ENCODE measurements around the gene AGT.
"Not testable (repeated sequence)": the region's sequence is repeated elsewhere in the genome, so short reads cannot be mapped to it uniquely, and the experiment has no call there.

AGT gene

DNA sequence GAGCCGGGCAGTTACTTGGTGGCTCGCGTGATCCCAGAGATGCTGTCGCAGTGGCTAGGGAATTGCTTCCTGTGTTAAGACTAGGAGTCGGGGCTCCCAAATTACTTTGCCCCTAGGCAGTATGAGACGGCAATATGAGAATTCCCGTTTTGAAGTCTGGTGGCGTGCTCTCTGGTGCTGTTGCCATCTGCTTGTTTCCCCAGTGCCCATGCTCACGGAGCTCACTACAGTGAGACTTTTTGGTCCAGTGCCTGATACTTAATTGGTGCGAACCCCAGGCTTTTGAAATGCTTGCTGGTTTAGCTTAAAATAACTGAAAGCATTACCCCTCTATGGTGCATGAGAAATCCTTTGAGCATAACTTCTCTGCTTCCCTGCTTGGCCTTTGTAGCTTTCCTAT is 22.3 kb downstream of the AGT start:
- no peak for DNase-seq (ENCODE audit: low spot score)

DNA sequence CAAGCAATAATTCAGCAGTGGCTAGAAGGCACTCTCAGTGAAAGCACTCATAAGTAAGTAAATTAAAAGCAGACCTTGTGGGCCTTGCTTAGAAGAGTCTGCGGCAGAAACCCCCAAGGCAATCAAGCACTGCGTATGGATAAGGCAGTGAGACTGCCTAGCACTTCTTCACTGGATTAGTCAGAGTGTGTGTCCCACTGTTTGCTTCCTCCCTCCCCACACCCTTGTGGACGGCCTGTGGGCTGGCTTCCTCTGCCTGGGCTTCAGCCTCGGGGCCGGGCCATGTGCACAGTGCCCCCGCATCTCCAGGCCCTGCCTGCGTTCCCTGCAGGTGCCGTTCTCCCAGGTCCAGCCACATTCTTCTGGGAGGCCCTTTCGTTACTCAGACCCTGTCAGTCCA is 23.8 kb downstream of the AGT start:
- no peak for DNase-seq (ENCODE audit: low spot score)

DNA sequence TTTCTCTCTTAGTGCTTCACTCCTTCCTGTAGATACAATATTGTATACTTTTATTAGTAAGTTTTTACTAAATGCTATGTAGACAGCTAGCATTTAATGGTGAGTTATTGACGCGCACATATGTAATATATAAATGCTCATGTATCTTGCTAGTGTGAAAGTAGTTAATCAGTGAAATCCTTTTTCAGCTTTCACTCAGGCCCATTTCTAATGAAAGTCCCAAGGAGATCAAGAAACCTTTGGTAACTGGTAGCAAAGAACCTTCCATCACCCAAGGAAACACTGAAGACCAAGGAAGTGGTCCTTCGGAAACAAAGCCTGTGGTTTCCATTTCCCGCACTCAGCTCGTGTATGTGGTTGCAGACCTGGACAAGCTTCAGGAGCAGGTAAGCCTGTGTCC is 27.2 kb downstream of the AGT start:
- DNase-seq (ENCODE audit: low spot score) = no peak

DNA sequence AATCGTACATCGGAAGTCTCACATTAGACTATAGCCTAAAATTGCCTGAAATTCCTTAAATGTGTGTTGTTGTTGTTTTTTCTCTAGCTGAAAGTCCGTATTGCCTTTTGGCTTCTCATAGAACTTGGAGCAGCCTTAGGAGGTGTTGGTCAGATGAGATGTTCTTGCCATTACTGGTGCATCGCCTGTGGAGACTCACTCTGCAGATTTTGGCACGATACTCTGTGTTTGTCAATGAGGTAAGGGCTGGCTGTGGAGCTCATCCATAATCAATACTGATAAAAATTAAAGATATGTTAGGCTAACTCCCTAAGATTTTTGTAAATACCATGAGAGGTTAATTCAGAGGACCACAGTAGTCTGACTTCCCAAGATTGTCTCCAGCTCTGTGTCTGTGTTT is 28.9 kb downstream of the AGT start:
- DNase-seq (ENCODE audit: low spot score) = no peak

DNA sequence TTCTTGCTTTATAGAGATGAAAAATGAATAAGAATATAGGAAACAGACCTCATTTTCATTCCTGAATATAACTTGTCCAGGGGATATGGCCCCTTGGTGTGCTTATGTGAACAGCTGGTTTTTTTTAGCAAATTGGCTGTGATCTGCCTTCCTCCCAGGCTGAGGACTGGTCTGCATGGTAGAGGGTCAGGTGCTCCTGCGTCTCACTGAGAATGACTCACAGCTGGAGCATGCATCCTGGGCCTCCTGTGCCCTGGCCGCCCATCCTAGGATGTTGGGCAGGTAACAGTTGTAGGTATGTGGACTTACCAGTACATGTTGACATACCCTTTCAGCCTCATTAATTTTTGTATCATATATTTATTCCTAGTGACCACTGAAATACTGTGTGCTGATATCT is 29.8 kb downstream of the AGT start:
- no peak for DNase-seq (ENCODE audit: low spot score)

DNA sequence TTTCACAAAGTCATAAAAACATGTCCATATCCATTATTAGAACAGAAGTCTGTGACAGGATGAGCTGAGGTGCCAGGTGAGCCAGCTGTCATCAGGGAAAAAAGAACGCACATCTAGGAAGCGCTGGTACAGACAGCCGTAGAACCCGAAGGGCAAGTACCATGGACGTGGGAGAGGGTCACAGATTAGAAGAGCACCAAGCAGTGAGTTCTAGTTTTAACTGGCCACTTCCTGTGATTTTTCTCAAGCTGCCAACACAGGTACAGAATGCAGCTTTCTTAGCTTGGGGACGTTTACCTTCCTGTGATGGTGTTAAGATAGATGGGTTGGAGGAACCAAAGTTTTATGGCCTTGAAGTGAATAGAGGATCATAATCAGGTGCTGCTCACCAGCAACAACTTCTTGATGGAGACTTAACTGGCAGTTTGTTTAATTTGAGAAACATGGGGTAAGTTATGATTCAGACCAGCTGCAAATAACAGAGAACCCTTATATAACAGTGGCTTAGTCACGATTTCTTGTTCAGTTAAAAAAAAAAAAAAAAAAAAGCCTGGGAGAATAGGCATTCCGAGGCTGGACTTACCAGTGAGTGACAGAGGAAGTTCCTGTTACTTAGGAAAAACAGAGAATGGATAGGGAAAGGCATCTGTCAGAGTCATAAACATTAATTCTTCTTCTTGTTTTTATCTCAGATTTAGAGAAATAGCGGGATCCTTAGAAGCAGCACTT is 30.9 kb downstream of the AGT start:
- no peak for DNase-seq (ENCODE audit: low spot score)

DNA sequence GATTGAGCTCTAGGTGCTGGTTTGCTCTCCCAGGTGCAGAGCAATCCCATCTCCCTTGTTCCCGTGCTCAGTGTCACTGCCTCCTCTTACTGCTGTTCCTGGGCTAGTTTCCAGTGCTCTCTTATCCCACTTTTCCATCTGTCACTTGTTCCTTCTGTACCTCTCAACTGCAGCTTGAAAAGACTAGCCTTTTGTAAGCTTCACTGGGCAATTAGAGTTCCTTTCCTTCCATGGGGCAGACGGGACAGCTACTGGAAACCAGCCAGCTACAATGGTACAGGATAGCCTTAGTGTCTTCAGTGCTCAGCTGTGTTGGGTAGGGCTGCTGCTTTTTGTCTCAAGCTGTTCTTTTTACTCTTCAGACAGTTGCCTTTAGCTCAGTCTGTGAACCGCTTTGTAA is 31.6 kb downstream of the AGT start:
- no peak for DNase-seq (ENCODE audit: low spot score)

DNA sequence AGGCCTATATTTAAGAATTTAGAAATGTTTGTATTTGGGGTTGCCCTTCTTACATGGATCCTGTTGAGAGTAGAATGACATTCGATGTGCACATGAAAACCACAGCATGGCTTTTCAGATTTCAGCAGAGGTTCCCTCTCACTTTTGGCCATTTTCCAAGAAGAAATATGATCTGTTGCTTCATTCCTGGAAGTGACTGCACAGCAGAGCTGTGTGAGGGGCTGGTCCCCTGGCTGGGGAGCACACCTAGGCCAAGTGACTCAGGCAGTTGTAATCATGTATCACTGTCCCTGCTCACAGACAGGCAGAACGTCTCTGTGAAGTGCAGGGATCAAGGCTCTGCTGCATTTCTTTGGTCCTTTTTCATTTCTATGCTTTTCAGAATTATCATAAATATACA is 32.3 kb downstream of the AGT start:
- peak; percentile 42 for DNase-seq (ENCODE audit: low spot score)

DNA sequence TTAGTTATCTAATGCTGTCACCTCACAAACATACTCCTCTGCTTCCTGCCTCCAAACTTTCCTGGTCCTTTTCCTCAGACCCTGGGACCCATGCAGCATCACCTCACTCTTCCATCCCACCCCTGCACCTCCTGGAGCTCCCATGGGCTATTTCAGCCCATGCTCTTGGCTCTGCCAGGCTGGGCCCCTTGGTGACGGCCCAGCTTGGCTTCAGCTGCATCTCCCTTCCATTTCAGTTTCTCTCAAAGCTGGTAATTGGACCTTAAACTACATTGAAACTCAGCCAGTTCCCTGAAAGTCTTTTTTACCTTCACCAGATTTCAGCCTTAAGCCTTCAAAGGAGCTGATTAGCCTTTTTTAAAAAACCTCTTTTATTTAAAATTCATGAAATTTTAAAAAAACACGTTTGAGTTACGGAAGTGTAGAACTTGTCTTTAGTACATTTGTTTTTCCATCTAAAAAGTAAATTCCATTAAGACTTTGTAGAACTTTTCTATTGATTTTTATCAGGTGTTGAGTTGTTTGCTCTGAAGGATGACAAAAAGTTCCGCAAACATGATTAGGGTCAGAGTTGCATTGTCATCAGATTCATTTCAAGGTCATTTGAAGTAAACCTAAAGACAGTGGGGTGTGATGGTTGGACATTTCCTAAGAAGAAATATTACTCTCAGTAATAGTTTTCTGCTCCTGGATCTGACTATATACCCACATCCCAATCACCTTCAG is 33.5 kb downstream of the AGT start:
- no peak for DNase-seq (ENCODE audit: low spot score)

DNA sequence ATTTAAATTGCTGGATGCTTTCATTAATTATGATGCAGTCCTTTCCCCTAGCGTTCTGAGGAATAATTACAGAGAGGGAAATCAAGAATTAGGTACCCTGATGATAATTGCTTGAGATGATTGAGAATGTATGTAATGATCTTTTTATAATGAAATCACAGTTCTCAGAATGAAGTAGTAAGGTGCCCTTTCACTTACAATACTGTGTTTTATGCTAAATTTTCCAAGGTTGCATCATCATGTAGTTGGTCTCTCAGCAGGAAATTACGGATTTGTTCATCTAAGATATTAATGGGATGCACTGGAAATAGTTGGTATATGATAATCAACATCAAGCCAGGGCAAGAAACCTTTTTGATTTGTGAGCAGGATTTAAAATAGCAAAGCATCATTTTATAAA is 34.1 kb downstream of the AGT start:
- no peak for DNase-seq (ENCODE audit: low spot score)

DNA sequence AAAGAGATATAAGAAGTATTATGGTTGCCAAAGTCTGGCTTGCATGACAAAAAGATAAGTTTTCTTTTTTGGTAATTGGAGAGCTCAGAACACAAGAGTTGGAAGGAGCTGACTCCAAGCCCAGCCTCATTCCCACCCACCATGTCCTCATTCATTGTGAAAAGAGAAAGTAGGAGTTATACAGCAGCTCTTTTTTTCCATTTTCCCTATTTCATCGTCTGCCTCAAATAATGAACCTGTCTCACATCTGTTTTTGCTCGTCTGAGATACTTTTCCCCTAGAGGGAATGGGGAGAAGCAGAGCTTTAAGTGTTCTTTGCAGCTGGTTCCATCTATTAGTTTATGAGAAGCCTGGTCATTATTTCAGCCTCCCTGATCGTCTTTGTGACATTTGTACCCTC is 34.7 kb downstream of the AGT start:
- DNase-seq (ENCODE audit: low spot score) = no peak

DNA sequence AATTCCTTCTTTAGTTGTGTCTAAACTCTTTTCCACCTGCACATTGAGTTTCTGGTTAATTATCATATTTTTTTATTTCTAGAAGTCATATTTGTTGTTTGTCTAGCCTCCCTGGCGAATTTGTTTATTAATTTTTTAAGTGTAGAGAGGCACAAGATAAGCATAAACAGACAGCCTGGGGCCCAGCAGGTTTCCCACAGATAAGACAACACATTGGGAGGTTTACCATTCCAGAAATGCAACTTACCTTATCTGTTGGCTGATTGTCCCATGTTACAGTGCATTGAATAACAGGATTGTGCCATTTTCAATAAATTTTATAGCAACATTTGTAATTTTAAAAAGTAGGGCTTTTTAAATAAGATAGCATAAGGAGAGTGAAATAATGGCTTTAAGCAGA is 36.7 kb downstream of the AGT start:
- DNase-seq (ENCODE audit: low spot score) = no peak

DNA sequence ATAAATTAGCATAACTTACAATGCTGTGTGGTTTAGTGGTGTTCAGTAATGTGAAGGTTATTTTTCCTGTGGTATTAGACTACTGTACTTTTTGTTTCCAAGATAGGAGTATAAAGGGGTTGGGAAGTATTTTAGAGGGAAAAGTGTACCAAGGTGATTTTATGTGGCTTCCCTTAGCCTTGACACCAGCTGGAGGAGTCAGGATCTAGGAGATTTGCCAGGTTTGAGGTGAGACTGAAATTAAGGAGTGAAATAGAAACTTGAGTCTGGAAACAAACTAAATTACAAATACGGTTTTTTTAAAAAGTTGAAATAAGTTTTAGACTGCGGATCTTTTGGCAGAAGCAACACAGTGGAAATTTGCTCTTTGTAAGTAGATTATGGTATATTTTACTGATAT is 39.3 kb downstream of the AGT start:
- no peak for DNase-seq (ENCODE audit: low spot score)

DNA sequence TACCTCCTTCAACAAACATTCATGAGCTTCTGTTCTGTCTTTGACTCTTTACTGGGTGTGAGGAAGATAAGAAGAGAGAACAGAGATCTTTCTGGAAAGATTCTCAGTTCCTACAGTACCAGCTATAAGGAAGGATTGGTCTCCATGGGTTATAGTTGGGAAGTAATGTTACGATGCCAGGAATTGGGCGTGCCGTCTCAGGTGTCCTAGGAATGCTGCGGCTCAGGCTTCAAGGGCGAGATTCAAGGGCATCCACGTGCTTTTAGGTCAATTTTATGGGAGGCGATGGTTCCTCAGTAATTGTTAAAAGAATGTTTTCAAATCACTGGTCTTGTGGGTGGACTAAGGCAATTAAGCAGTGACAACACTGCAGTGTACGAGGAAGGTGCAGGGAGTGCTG is 44.4 kb downstream of the AGT start:
- DNase-seq (ENCODE audit: low spot score) = no peak

DNA sequence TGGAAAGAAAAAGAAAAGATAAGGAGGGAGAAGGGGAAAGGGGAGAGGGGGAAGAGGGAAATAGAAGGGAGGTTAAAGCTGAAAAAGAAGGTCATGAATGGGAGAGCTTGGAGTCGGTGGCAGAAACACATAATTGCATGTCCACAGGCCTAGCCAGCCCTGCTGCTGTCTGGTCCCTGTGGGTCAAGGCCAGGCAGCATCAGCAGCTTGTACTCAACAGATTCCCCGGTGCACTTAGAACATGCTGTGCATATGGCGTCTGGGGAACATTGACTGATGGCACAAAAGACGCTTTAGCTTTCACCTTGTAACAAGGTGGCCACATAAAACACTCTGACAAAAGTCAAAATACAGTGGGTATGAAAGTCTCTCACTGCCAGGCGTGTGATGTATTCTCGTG is 45.7 kb downstream of the AGT start:
- no peak for DNase-seq (ENCODE audit: low spot score)

DNA sequence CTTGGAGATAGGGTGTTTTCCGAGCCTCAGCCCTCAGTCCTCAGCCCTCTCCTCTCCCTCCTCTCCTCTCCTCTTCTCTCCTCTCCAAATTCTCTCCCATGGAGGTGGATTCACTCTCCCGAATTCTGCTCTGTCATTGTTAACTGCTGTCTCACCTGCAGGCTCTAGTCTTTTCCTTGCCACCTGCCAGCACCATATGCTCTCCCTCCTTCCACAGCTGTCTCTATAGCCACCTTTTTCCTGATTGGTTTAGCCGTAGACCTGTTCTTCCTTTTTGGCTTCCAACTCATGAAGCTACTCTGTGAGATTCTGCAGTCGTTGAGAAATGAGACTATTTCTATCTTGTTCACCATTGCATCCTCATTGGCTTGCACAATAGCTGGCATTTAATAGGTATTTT is 51.9 kb downstream of the AGT start:
- DNase-seq (ENCODE audit: low spot score) = no peak

DNA sequence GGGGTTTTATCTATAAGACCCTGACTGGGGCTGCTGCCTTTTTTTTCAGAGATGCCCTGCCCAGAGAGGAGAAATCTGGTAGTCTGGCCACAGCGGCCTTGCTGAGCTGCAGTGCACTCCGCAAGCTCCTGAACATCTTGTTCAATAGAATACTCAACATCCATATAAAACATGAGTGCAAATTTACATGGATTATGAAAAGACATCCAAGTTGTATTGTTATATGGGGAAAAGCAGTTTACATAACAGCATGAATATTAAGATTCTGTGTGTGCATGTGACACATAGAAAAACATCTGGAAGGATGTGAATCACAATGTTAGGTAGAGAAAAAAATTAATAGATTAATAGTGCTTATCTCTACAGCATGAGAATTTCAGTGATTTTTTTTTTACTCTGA is 55.2 kb downstream of the AGT start:
- no peak for DNase-seq (ENCODE audit: low spot score)

DNA sequence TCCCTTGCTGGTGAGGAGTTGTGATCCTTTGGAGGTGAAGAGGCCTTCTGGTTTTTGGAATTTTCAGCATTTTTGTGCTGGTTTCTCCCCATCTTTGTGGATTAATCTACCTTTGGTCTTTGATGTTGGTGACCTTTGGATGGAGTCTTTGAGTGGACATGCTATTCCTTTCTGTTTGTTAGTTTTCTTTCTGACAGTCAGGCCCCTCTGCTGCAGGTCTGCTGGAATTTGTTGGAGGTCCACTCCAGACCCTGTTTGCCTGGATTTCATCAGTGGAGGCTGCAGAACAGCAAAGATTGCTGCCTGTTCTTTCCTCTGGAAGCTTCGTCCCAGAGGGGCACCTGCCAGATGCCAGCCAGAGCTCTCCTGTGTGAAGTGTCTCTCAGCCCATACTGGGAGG is 55.8 kb downstream of the AGT start:
- DNase-seq (ENCODE audit: low spot score) = not testable (repeated sequence)

DNA sequence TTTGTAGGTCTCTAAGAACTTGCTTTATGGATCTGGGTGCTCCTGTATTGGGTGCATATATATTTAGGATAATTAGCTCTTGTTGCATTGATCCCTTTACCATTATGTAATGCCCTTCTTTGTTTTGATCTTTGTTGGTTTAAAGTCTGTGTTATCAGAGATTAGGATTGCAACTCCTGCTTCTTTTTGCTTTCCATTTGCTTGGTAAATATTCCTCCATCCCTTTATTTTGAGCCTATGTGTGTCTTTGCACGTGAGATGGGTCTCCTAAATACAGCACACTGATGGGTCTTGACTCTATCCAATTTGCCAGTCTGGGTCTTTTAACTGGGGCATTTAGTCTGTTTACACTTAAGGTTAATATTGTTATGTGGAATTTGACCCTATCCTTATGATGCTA is 57.2 kb downstream of the AGT start:
- not testable (repeated sequence) for DNase-seq (ENCODE audit: low spot score)
